Measurements from ENCODE around the gene NOS1. TPM values are rescaled to one million over a fixed set of nuclear protein-coding genes. Genes with fewer than 3 reads are reported as not detected.

The NOS1 gene
- total RNA-seq, 1 donor from 2014 or later, result 9.6 TPM

DNA sequence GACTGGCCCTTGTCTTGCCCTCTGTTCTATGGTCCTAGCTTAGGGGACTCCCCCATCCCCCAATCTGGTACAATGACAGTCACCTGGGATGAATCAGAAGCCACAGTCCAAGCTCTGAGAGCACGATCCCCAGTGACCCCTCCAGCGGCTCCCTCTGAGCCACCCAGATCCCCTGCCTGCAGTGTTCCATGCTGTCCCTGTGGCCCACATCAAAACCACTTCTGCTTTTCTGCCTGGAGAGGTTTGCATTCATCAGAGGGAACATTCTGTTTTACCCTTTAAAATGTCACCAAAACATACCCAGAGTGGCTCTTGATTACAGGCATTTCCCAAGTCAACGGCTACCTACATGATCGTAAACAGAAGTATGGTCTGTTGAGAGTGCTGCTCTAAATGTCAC lies 47.5 kb downstream of the NOS1 start:
- TF ChIP-seq, protein P1, sequence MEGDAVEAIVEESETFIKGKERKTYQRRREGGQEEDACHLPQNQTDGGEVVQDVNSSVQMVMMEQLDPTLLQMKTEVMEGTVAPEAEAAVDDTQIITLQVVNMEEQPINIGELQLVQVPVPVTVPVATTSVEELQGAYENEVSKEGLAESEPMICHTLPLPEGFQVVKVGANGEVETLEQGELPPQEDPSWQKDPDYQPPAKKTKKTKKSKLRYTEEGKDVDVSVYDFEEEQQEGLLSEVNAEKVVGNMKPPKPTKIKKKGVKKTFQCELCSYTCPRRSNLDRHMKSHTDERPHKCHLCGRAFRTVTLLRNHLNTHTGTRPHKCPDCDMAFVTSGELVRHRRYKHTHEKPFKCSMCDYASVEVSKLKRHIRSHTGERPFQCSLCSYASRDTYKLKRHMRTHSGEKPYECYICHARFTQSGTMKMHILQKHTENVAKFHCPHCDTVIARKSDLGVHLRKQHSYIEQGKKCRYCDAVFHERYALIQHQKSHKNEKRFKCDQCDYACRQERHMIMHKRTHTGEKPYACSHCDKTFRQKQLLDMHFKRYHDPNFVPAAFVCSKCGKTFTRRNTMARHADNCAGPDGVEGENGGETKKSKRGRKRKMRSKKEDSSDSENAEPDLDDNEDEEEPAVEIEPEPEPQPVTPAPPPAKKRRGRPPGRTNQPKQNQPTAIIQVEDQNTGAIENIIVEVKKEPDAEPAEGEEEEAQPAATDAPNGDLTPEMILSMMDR (IDR thresholded peaks at IDR 0.05), result no peak
- TF ChIP-seq POLR2AphosphoS5 (IDR thresholded peaks at IDR 0.05; ENCODE audit: insufficient read depth in 1 of 2, low read depth in 1 of 2) (no peak), POLR2A (IDR thresholded peaks at IDR 0.05) (no peak)
- no peak for DNase-seq (ENCODE audit: extremely low spot score in 2 of 2)
- intact Hi-C loops (cut with DNase I), result no loop called here
- no peaks in the 10 kb centered on the region for H3K9me3 ChIP-seq
- no peak overlapping the region for H3K4me3 ChIP-seq
- H3K27ac ChIP-seq, result no peak overlapping the region
- H3K27me3 ChIP-seq, result no peaks in the 10 kb centered on the region
- no peaks in the 10 kb centered on the region for H3K4me1 ChIP-seq
- H3K36me3 ChIP-seq, result no peaks in the 10 kb centered on the region

DNA sequence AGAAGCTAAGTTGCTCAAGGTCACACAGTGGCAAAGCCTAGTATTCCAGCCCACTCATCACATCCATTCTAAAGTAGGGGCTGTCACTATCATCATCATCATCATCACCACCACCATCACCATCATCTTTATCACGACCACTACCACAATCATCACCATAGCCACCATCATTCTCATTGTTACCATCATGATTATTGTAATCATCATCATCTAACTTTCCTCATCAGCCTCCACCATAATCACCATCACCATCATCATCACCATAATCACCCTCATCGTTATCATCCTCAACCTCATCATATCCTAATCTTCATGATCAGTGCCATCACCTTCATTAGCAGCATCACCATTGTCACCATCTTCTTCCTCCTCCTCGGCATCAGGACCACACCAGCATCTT lies 48.7 kb downstream of the NOS1 start:
- Histone ChIP-seq H3K9me3 (no peaks in the 10 kb centered on the region), H3K4me1 (no peaks in the 10 kb centered on the region), H3K27ac (no peak overlapping the region), H3K36me3 (no peaks in the 10 kb centered on the region), H3K4me3 (no peak overlapping the region), H3K27me3 (no peaks in the 10 kb centered on the region)
- intact Hi-C loops (cut with DNase I), result no loop called here
- TF ChIP-seq POLR2AphosphoS5 (IDR thresholded peaks at IDR 0.05; ENCODE audit: insufficient read depth in 1 of 2, low read depth in 1 of 2) (no peak), POLR2A (IDR thresholded peaks at IDR 0.05) (no peak)
- TF ChIP-seq, protein P1 (IDR thresholded peaks at IDR 0.05), result no peak
- DNase-seq (ENCODE audit: extremely low spot score in 2 of 2), result no peak

DNA sequence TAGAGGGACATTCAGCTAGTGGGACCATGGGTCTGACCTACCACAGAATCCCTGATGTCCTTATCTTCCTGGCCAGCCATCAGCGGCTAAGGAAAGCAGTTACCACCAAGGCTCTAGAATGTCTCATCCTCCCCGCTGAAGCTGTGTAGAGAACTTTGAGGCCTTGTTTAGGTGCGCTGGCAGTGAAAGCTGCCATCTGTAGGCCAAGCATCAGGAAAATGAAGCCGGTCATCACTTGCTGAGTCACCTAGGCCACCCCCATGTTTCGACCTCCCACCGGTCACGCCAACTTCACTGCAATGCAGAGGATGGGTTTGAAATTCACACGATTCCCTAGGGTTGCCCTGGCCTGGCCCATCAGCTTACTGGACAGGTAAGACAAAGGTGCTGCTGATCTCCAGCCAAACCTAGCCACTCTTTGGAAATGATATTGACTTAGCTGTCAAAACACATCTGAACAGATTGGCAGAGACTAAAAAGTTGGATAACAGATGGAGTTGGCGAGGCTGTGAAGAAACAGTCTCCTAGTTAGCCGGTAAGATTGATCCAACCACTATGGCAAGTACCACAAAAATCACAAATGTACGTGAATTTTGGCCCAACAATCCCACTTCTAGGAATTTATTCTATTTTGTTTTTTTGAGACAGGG lies 52.0 kb downstream of the NOS1 start:
- H3K27ac ChIP-seq, result no peak overlapping the region
- intact Hi-C loops (cut with DNase I), result no loop called here
- no peaks in the 10 kb centered on the region for H3K9me3 ChIP-seq
- no peak overlapping the region for H3K4me3 ChIP-seq
- DNase-seq (ENCODE audit: extremely low spot score in 2 of 2), result no peak
- no peaks in the 10 kb centered on the region for H3K27me3 ChIP-seq
- no peaks in the 10 kb centered on the region for H3K36me3 ChIP-seq
- no peaks in the 10 kb centered on the region for H3K4me1 ChIP-seq
- TF ChIP-seq POLR2A (IDR thresholded peaks at IDR 0.05) (no peak), POLR2AphosphoS5 (IDR thresholded peaks at IDR 0.05; ENCODE audit: insufficient read depth in 1 of 2, low read depth in 1 of 2) (no peak)
- TF ChIP-seq, protein P1 (IDR thresholded peaks at IDR 0.05), result no peak

- H3K27ac ChIP-seq, result no peak overlapping the region
- no peak overlapping the region for H3K4me3 ChIP-seq
- TF ChIP-seq POLR2AphosphoS5 (IDR thresholded peaks at IDR 0.05; ENCODE audit: insufficient read depth in 1 of 2, low read depth in 1 of 2) (no peak), POLR2A (IDR thresholded peaks at IDR 0.05) (no peak)
- TF ChIP-seq, protein P1 (IDR thresholded peaks at IDR 0.05), result no peak
- H3K36me3 ChIP-seq, result no peaks in the 10 kb centered on the region
- no peaks in the 10 kb centered on the region for H3K27me3 ChIP-seq
- no peak for DNase-seq (ENCODE audit: extremely low spot score in 2 of 2)
- H3K4me1 ChIP-seq, result no peaks in the 10 kb centered on the region
- no peaks in the 10 kb centered on the region for H3K9me3 ChIP-seq
- intact Hi-C loops (cut with DNase I), result no loop called here
Measured at GRCh38 chr12:117300174-117300573, 61.3 kb downstream of the NOS1 start.

DNA sequence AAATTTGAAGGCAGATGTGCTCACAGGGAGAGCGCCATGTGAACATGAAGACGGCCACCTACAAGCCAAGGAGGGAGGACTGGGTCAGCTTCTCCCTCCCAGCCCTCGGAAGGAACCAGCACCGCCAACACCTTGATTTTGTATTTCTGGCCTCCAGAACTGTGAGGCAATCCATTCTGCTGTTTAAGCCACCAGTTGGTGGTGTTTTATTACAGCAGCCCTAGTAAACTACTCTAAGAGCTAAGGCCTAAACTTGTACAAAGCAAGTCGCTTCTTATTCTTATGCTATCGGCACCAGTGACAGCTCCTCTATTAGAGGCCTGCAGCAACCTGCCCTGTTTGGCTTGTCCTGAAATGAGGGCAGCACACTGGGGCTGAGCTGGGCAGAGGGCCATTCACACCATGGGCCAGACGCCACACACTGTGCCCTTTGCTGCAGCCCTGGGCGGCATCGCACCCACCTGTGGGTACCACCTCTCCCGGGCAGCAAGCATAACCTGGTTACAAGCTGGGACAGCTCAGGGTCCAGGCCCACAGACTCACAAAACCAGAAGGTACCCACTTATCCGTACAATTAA lies 62.7 kb downstream of the NOS1 start:
- Histone ChIP-seq H3K36me3 (no peaks in the 10 kb centered on the region), H3K4me1 (peaks cover 4% of the 10 kb centered on the region), H3K27me3 (no peaks in the 10 kb centered on the region), H3K9me3 (no peaks in the 10 kb centered on the region), H3K27ac (no peak overlapping the region), H3K4me3 (no peak overlapping the region)
- TF ChIP-seq POLR2AphosphoS5 (IDR thresholded peaks at IDR 0.05; ENCODE audit: insufficient read depth in 1 of 2, low read depth in 1 of 2), result no peak
- TF ChIP-seq, protein P1 (IDR thresholded peaks at IDR 0.05), result no peak
- no peak for TF ChIP-seq POLR2A (IDR thresholded peaks at IDR 0.05)
- no peak for DNase-seq (ENCODE audit: extremely low spot score in 2 of 2)
- intact Hi-C loops (cut with DNase I), result no loop called here
